SH-SY5Y (cell line): ENCODE data around the gene PLCG1.

Experiments
- GATA2 ChIP-seq: IDR thresholded peaks from 2 replicates; pipeline ENCODE4 v1.6.1; 2011; ENCODE audit warnings: mild to moderate bottlenecking, low read depth, low read length
- GATA3 ChIP-seq: IDR thresholded peaks from 2 replicates; pipeline ENCODE4 v1.6.1; 2011; ENCODE audit warnings: low read depth, mild to moderate bottlenecking, low read length, moderate library complexity

Gene PLCG1

GRCh38 chr20:41174373-41174772 is 37.0 kb downstream of the PLCG1 start:
- TF ChIP-seq GATA3 = no peak
- no peak for TF ChIP-seq GATA2

GRCh38 chr20:41174782-41175181 is 37.4 kb downstream of the PLCG1 start:
- TF ChIP-seq GATA3 = no peak
- TF ChIP-seq GATA2 = no peak

DNA sequence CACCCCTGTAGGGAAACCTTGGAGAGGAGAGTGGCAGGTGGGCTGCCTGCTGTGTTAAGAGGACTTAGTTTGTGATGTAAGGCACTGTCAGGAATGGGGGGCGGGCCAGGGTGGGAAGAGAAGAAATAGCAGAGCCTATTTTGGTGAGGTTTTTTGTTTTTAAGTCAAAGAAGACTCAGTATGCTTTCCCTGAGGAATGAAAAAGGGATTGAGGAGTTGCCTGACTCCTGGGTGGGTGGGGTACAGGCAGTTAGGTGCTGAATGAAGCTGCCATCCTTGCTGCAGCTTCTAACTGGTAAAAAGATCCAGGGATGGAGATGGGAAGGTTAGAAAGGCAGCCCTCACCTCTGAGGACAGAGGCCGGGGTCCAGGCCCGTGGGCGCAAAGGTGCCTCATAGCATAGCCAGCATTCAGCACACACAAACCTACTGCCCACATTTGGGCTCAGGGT is 37.9 kb downstream of the PLCG1 start:
- TF ChIP-seq GATA2 (no peak), GATA3 (no peak)

GRCh38 chr20:41175727-41176330 is 38.5 kb downstream of the PLCG1 start:
- no peak for TF ChIP-seq GATA2

DNA sequence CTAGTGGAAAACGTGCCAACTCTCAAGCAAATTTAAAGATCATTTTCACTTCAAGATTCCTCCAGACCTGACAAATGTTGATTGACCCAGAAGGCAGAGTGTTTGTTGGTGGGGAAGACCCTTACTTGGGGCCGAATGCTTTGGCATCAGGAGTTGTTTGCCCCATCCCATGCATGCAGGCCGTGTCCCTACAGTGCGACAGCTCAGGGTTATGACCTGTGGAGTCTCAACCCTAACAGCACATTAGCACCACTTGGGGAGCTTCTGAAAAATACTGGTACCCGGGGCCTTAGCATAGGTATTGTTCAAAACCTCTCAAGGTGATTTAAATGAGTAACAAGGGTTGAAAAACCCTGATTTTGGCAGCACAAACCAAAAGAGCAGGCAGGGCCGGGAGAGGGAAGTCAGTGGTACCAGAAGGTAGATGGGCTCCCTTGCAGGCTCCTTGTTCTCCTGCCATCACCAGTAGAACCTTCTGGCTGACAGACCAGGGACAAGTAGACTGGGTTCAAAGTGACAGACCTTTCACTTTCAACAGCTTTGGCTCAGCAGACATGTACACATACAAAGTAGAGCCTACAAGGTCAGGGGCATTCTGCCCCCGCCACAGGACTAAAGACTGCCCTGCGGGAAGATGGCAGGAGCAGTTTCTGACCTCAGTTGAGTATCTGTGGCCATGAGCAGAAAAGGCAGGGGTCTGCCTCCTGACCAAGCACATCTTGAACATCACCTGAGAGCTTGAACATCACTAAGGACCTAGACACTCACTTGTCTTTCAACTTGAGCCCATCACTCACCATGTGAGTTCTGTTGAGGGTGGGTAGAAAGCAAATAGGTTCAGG is 39.6 kb downstream of the PLCG1 start:
- TF ChIP-seq GATA3 (no peak), GATA2 (no peak)

GRCh38 chr20:41177636-41178035 is 40.3 kb downstream of the PLCG1 start:
- no peak for TF ChIP-seq GATA3
- TF ChIP-seq GATA2 = no peak

DNA sequence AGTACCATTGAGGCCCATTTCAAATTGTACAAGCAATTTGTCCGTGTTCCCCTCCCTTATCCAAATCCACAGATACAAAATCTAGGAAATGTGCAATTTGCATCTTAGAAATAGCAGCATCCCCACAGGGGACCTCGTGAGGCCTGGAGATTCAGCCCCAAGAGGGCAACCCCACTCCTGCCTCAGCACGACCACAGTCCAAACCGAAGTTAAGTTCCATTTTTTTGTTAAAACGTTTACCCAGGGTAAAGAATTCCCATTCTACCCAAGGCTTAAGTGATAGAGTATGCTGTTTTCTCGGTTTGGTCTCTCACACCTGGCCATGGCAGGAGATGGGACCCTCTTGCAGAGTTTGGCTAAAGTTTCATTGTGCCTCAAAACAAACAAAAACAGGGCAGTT is 41.2 kb downstream of the PLCG1 start:
- TF ChIP-seq GATA2 (no peak), GATA3 (no peak)

DNA sequence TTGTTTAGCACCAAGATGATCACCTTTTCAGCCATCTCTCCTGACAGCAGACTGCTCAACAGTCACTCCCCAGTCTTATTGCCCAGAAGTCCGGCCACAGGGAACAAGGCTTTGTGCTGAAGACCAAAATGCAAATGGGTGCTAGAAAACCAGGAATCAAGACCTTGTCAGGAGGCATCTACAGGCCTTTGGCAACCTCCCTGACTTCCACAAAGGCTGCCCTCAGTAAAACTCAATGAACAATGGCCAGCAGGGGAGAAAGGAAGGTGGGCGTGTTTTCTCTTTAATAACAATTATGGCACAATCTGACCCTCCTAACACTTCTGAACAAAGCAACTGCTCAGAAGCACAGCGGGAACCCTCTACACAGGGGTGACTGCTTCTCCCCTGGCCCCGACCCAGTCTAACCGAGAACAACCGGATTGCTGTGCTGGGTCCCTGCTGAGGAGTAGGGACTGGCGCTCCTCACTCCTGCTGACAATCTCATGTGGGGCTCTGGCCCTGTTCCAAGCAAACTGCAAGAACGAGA is 41.6 kb downstream of the PLCG1 start:
- TF ChIP-seq GATA2 (no peak), GATA3 (no peak)

- TF ChIP-seq GATA3 = no peak
- no peak for TF ChIP-seq GATA2
Observed at GRCh38 chr20:41179961-41180360, 42.6 kb downstream of the PLCG1 start.

DNA sequence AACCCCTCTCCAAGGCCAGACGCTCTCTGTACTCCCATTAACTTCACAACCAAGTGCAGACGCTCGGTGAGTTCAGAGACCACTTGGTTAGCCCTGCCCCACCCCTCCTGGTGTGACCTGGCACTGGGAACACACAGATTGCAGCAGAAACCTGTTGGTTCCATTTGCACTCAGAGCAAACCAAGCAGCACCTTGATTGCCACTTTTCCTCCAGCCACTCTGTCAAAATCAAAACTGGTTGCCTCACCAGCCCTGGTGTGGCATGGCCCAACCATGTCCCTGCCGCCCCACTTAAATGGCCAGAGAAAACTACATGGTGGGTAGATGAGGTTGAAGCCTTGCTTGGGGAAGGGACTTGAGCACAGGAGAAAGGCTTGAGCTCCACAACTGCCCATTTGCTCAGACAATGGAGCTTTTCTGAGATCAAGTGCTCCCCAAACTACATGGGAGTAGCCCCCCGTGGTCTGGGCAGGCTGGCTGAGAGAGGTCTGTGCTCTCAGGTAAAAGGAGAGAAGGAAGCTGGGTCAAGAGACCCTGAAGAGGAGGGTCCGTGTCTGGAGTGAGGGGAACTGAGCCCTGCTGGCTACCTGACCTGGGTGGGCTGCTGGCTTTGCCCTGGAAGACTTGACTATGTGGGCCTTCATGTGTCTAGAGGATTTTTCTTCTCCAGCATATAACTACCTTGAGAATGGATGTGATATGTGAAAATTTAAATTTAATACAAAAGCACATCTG is 43.4 kb downstream of the PLCG1 start:
- no peak for TF ChIP-seq GATA3
- TF ChIP-seq GATA2 = no peak

- TF ChIP-seq GATA2 (no peak), GATA3 (no peak)
Observed at GRCh38 chr20:41181567-41181966, 44.2 kb downstream of the PLCG1 start.

- no peak for TF ChIP-seq GATA2
Observed at GRCh38 chr20:41182296-41183212, 45.2 kb downstream of the PLCG1 start.

- no peak for TF ChIP-seq GATA3
- TF ChIP-seq GATA2 = no peak
Observed at GRCh38 chr20:41183391-41183790, 46.0 kb downstream of the PLCG1 start.

GRCh38 chr20:41183831-41184230 is 46.5 kb downstream of the PLCG1 start:
- no peak for TF ChIP-seq GATA2
- no peak for TF ChIP-seq GATA3
